Left colon (tissue), 2 donors: Measurements from ENCODE around the gene PLA2G15. TPM values are rescaled to one million over a fixed set of nuclear protein-coding genes. Genes with fewer than 3 reads are reported as not detected.
"Not testable (repeated sequence)": the region's sequence is repeated elsewhere in the genome, so short reads cannot be mapped to it uniquely, and the experiment has no call there.

Source experiments
- ATAC-seq: fragments of 200-7000 bp; cut with Tn5 transposase; one replicate; pipeline ENCODE4 v1.9.1; 2020; ENCODE audit warnings: mild to moderate bottlenecking, moderate library complexity
- DNase-seq, 2 donors: peaks; one replicate each; pipeline ENCODE4 v3.0.0-alpha.2; 2020
- intact Hi-C, 2 donors: fragments of 100-400 bp; cut with DNase I in 1 of 2; cut with micrococcal nuclease in 1 of 2; formaldehyde crosslinking; loops; one replicate each; pipeline versions ENCODE4 v1.11.2 to v1.14.0; 2022; cut with DNase I, micrococcal nuclease
- total RNA-seq, 2 donors: library from RNA; stranded (reverse); fragmentation: NEBNext Ultra II Directional; extraction: Animal tissue kit (Norgen Biotek cat#: 25700); gene quantifications; one replicate each; pipeline ENCODE4 v1.2.1, GENCODE V29; 2021
- donor health status: DM: no; HTN: no; CAD: no.
- donor health status: DM: yes; HTN: yes; CAD: no.

PLA2G15 gene
- total RNA-seq, 2 donors from 2014 or later: 15.1 to 15.5 TPM

GRCh38 chr16:68287276-68288251, 42.4 kb downstream of the PLA2G15 start:
- ATAC-seq: no peak
- DNase-seq: no peak
- intact Hi-C loops: no loop called here

GRCh38 chr16:68288252-68288650, 43.1 kb downstream of the PLA2G15 start:
- ATAC-seq (no peak), DNase-seq (no peak)
- intact Hi-C loops: no loop called here

- intact Hi-C loops, ATAC-seq, DNase-seq: not testable (repeated sequence)
Observed at GRCh38 chr16:68288796-68289195, 43.6 kb downstream of the PLA2G15 start.

GRCh38 chr16:68289202-68289601, 44.0 kb downstream of the PLA2G15 start:
- intact Hi-C loops: no loop called here
- no peak for DNase-seq
- no peak for ATAC-seq

GRCh38 chr16:68289621-68290329, 44.6 kb downstream of the PLA2G15 start:
- ATAC-seq (no peak), DNase-seq (no peak)
- intact Hi-C loops: no loop called here

GRCh38 chr16:68290450-68290849, 45.3 kb downstream of the PLA2G15 start:
- no peak for ATAC-seq
- intact Hi-C loops: no loop called here
- DNase-seq: no peak

- DNase-seq (no peak), ATAC-seq (no peak)
- intact Hi-C loops: no loop called here
Observed at GRCh38 chr16:68291227-68291626, 46.1 kb downstream of the PLA2G15 start.

- DNase-seq (no peak), ATAC-seq (no peak)
- intact Hi-C loops: no loop called here
Observed at GRCh38 chr16:68292425-68292824, 47.3 kb downstream of the PLA2G15 start.

GRCh38 chr16:68296291-68296690, 51.1 kb downstream of the PLA2G15 start:
- DNase-seq (no peak), ATAC-seq (no peak)
- intact Hi-C loops: no loop called here

- intact Hi-C loops: no loop called here
- ATAC-seq (no peak), DNase-seq (no peak)
Observed at GRCh38 chr16:68296693-68297092, 51.5 kb downstream of the PLA2G15 start.

- intact Hi-C loops: no loop called here
- ATAC-seq (no peak), DNase-seq (no peak)
Observed at GRCh38 chr16:68297908-68298307, 52.7 kb downstream of the PLA2G15 start.

- intact Hi-C loops: no loop called here
- DNase-seq: no peak
- no peak for ATAC-seq
Observed at GRCh38 chr16:68298312-68298711, 53.1 kb downstream of the PLA2G15 start.

- DNase-seq (peak in 1 of 2 donors; percentile 36), ATAC-seq (peak; percentile 22)
- intact Hi-C loops: no loop called here
Observed at GRCh38 chr16:68298907-68299561, 53.9 kb downstream of the PLA2G15 start.

- DNase-seq (no peak), ATAC-seq (no peak)
- intact Hi-C loops: no loop called here
Observed at GRCh38 chr16:68299571-68300453, 54.6 kb downstream of the PLA2G15 start.

- intact Hi-C loops: no loop called here
- no peak for ATAC-seq
- DNase-seq: no peak
Observed at GRCh38 chr16:68300734-68301459, 55.7 kb downstream of the PLA2G15 start.

- intact Hi-C loops: no loop called here
- ATAC-seq (no peak), DNase-seq (no peak)
Observed at GRCh38 chr16:68306633-68307032, 61.5 kb downstream of the PLA2G15 start.

- no peak for DNase-seq
- no peak for ATAC-seq
- intact Hi-C loops: loop anchor here in 1 of 2 donors (5.0 kb wide), 1 partner anchor 47 kb away; the partner anchor contains the start of gene SLC7A6
Observed at GRCh38 chr16:68309799-68310198, 64.6 kb downstream of the PLA2G15 start.

- ATAC-seq: peak; percentile 57
- intact Hi-C loops: loop anchor here in 1 of 2 donors (5.0 kb wide), 1 partner anchor 48 kb away; the partner anchor contains the start of gene SLC7A6
- peak in 1 of 2 donors; percentile 35 for DNase-seq
Observed at GRCh38 chr16:68310437-68310773, 65.2 kb downstream of the PLA2G15 start.
